OCI-LY1 (cell line): ENCODE measurements around the gene KREMEN1.

Experiments
- EZH2 ChIP-seq: fragments of 200-600 bp; sonication (generic), shearing (Covaris generic); IDR thresholded peaks from 2 replicates; pipeline ENCODE4 v1.8.0; 2017; ENCODE audit warnings: borderline replicate concordance, mixed run types, mild to moderate bottlenecking, antibody characterized with exemption, low read length, moderate library complexity, mixed read lengths
- TF ChIP-seq, protein P1 (sequence below): fragments of 200-600 bp; sonication (generic), shearing (Covaris generic); IDR thresholded peaks from 2 replicates; pipeline ENCODE4 v1.5.1; 2017; ENCODE audit warnings: mild to moderate bottlenecking, antibody characterized with exemption, low read length, moderate library complexity, mixed read lengths

DNA sequence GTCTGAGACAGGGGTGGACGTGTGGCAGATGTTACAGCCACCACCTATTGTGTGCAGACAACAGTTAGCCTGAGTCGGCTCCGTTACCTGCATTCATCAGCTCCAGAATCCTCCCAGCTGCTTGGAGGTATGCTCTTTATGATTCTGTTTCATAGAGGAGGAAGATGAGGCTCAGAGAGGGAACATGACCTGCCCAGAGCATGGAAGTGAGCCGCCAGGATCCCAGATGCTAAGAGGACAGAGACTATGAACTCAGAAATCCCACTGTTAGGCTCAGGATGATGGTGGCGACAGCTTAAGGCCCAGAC, 134.4 kb downstream of the KREMEN1 start:
- TF ChIP-seq EZH2: no peak
- TF ChIP-seq, protein P1, sequence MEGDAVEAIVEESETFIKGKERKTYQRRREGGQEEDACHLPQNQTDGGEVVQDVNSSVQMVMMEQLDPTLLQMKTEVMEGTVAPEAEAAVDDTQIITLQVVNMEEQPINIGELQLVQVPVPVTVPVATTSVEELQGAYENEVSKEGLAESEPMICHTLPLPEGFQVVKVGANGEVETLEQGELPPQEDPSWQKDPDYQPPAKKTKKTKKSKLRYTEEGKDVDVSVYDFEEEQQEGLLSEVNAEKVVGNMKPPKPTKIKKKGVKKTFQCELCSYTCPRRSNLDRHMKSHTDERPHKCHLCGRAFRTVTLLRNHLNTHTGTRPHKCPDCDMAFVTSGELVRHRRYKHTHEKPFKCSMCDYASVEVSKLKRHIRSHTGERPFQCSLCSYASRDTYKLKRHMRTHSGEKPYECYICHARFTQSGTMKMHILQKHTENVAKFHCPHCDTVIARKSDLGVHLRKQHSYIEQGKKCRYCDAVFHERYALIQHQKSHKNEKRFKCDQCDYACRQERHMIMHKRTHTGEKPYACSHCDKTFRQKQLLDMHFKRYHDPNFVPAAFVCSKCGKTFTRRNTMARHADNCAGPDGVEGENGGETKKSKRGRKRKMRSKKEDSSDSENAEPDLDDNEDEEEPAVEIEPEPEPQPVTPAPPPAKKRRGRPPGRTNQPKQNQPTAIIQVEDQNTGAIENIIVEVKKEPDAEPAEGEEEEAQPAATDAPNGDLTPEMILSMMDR: no peak
